ENCODE measurements around the gene GAL3ST3.
"Not testable (repeated sequence)": the region's sequence is repeated elsewhere in the genome, so short reads cannot be mapped to it uniquely, and the experiment has no call there.

Gene GAL3ST3

DNA sequence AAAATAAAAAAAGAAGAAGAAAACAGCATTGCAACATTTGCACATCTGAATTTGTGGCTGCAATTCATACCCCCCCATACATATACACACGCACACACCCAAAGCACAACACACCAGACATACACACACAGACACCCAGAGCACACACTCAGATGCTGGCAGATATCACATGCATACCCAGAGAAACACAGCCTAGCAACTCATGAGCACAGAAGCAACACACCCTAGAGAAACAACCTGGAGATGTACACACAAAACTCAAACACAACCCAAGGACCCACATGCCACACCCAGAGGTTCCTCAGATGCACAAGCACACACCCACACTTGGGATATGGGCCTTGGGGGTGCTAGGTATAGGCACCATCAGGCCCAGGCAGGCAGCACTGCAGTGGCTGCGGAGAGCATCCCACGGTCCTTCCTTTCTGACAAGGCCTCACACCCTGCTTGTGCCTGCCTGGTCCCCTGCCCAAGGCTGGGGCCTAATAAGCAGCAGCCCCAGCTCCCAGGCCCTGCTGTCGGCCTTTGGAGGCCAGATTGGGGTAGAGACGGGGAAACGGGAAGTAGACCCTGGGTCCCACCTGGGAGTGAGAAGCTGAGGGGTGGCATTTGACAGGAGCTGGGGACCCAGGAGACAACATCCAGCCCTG is 34.0 kb downstream of the GAL3ST3 start:
- DNase-seq: no peak

DNA sequence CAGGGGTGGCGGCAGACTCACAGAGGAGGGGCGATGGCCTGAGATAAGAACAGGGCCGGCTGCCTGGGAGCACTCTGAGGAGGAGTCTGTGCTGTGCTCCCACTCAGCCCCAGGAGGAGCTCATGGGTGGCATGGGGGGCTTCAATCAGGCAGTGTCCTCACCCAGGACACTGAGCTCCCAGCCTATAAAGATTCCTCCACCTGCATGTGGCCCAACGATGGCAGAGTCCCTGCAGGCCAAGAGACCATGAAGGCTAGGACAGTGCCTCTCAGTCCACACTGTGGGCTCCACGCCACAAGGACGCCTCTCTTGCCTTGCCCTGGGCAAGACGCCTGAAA is 35.2 kb downstream of the GAL3ST3 start:
- no peak for DNase-seq

DNA sequence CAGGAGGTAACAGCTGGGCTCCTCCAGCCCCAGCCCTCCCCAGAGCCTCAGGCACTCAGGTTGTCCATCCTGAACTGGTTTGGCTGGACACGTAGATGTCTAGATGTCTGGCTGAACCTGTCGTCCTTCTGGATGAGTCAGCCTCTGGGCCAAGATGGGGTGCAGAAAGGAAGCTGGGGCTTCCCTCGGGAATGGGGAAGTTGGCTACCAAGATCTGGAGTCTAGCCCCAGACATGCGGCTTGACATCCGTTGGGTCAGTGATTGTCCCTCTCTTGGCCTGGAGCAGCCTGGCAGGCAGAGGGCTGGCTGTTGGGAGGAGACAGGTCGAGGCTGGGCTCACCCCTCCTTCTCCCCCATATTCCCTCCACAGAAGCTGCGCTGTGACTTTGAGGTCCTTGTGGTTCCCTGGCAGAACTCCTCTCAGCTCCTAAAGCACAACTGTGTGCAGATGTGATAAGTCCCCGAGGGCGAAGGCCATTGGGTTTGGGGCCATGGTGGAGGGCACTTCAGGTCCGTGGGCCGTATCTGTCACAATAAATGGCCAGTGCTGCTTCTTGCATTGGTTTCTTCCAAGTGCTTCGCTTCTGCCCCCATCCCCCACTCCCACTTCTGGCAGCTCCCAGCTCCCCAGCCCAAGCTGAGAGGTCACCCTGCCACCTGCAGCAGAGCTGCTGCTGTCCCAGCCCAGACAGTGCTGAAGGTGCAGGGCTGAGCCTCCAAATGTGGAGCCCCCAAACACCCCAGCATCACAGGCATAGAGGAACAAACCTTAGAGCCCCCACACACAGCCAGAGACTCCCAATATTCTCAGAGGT is 35.8 kb downstream of the GAL3ST3 start:
- peak in 1 of 56 donors; percentile 5 for DNase-seq

DNA sequence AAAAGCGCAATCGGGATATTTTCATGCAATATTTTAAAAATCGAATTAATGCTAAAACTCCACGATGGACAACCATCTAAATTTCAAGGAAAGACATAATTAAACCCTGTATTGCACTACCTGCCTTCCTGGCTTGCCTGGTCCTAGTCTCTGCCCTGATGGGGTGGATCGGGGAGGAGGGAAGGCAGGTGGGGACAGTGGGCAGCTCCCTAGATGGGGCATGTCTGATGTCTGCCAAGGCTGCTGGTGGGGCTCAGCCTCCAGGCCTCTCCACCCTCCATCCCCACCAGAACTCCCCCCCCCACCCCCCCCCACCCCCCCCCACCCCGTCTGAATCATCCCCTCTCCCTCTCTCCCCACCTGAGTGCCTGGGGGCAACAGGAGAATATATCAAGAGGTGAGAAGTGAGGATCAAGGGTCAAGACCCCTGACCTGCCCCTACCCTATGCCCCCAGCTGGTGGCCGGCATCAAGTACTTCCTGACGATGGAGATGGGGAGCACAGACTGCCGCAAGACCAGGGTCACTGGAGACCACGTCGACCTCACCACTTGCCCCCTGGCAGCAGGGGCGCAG is 36.5 kb downstream of the GAL3ST3 start:
- no peak for DNase-seq

DNA sequence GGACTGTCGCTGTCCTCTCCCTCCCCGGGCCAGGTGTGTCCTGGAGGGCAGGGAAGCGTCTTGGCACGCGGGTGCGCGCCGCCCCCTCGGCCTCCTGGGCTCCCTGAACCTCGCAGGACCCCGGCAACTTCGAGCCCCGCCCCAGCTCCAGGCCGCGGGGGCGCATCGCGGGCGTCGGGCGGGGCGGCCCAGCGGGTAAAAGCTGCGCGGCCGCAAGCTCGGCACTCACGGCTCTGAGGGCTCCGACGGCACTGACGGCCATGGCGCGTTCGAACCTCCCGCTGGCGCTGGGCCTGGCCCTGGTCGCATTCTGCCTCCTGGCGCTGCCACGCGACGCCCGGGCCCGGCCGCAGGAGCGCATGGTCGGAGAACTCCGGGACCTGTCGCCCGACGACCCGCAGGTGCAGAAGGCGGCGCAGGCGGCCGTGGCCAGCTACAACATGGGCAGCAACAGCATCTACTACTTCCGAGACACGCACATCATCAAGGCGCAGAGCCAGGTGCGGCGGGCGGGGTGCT is 37.1 kb downstream of the GAL3ST3 start, which contains the start of gene CST6:
Gene CST6, plus strand, starts transcription at position 224 of the 519 bp plus-strand sequence. Its CDS starts 37 bp downstream, at position 261.
- DNase-seq: no peak

DNA sequence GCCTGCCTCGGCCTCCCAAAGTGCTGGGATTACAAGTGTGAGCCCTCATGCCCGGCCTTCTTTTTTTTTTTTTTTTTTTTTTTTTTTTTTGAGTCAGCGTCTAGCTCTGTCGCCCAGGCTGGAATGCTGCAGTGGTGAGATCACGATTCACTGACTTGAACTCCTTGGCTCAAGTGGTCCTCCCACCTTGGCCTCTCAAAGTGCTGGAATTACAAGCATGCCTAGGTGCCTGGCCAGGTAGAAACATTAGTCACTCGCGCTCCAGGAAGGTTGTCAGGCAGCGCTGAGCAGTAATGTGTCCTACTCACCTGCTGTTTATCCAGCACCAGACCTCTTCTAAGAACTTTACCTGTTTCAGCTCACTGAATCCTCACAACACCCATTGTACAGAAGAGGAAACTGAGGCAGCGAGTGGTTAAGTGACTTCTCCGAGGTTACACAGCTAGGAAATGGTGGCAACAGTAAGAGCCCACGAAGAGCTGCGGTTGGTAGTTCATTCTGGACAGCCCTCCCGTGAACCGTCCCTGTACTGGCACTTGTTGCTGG is 37.6 kb downstream of the GAL3ST3 start:
- no peak for DNase-seq

DNA sequence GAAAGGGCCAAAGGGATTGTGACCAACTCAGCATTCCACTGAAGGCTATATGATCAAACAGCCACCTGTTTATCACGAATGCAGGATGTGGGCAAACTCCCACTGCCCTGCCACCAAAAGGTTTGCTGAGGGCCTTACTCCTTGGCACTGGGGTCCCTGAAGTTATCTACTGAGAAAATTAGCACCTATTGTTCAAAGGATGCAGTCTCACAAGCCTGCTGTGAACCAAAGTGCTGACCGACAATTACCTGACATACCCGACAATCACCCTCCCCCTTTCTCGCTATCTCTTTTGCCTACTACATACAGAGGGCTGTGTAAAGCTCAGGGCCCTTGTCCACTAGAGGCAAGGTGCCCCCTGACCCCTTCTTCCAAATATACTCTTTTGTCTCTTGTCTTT is 38.9 kb downstream of the GAL3ST3 start:
- not testable (repeated sequence) for DNase-seq

DNA sequence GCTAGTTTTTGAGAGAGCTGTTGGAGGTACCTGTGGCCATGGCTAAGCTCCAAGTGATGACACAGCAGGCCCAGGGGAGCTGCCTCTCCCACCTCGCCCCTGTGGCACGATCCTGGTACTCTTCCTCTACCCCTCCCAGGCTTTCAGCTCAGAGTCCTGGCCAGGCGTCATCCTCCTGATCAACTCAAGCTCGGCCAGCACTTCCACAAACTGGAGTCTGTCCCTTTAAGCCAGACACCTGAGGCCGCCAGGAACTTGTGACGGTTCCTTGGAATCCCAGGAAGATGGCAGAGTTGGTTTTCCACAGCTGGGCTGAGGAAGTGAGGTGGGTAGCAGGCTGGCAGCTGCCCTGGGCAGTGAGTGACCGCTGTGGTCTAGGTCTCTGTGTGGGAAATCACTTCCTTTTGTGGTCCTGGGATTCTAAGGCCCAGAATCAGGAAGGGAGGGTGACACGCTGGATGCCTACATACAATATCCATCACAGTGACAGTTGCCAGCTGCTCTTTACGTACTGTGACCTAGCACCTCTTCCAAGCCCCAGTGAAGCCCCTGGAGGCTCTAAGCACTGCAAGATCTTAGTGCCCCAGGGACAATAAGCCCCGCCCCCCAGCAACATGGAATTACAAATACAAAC is 40.4 kb downstream of the GAL3ST3 start:
- no peak for DNase-seq

DNA sequence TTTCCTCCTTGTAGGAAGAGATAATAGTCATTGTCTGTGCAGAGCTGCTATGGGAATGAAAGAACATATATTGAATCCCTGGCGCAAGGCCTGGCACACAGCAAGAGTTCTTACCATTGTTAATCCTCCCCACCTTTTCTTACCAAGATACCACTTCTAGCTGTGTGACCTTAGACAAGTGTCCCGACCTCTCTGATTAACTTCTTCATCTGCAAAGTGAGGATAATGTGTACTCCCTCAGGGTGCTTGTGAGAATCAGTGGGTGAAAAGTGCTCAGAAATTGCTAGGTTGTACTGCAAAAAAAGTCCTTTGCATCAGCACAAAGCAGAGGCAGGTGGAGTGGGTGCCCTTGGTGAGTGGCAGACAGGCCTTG is 40.9 kb downstream of the GAL3ST3 start:
- DNase-seq: no peak

DNA sequence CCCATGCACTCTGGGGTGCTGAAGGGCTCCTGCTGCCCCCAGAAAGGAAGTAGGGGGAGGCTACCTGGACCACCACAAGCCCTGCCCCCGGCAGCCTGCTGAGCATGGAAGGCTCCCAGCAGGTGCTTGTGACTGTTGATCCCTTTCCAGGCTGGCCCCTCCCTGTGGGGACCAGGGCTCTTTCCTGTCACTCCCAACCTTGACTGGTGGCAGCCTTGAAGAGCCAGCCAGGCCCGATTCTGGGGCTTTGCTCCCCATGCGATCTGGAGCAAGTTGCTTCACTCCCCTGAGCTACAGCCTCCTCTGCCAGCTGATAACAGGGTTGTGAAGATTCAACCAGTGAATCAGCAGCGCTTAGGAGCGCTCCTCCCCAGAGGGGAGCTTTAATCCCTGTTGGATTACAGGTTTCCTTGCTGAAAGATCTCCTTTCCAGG is 41.7 kb downstream of the GAL3ST3 start:
- no peak for DNase-seq

DNA sequence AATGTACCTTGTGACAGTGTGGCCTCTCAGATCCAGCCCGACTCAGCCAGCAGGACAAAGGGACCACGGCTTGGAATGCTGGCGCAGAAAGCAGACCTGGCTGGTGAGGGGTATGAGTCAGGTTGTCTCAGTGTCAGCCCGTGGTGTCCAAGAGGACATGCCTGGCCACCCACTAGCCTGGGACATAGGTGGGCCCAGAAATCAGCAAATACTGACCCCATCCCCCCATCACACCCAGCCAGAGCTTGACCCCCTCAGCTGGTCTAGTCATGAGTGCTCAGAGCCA is 42.1 kb downstream of the GAL3ST3 start:
- no peak for DNase-seq

DNA sequence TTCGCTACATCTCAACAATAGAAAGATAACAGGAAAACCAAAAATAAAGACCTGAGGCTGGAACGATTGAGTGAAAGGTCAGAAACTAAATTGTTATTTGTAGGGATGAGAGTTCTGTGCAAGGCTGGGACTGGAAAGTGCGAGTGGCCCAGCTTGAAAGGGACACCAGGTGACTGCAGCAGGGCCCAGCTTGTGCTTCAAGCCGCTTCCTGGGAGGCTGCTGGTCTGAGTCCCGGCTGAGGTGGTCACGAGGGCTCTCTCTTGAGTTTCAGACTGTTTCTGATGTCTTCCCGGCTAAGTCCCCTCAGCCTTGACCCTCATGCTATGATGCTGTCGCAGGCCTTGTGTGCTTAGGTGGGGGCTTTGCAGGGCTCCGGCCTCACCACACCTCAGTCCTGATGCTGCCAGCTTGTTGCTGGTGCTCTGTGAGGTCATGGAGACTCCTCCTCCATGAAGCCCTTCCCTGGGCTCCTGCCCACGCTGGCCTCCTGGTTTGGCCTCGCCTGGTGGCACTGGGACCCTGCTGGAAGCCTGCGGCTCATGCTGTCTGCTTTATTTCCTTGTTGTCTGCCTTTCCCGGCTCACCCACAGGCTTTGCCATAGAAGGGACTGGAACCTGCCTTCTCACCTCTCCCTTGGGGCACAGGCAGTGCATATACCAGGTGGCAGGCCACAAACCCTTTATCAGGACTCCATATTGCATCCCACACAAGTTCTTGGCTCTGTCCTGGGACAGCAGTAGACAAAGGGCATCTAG is 42.6 kb downstream of the GAL3ST3 start:
- no peak for DNase-seq

DNA sequence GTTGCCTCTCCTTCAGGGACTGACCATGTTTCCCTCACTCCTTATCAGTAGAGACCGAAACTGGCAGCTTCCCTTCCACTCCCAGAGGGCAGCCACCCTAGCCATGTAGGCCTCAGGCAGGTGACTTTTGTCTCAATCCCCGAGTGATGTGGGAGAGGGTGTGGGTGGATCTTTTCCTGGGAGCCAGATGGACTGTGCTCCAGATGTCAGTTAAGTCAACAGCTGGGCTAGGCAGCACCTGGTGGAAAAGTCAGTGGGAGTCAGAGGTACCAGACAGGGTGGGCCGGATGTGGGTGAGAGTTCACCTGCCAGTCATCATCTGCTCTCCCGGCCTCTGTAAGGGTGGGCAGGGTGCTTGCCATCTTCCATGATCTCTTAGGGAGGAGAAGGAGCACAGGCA is 44.8 kb downstream of the GAL3ST3 start:
- no peak for DNase-seq

DNA sequence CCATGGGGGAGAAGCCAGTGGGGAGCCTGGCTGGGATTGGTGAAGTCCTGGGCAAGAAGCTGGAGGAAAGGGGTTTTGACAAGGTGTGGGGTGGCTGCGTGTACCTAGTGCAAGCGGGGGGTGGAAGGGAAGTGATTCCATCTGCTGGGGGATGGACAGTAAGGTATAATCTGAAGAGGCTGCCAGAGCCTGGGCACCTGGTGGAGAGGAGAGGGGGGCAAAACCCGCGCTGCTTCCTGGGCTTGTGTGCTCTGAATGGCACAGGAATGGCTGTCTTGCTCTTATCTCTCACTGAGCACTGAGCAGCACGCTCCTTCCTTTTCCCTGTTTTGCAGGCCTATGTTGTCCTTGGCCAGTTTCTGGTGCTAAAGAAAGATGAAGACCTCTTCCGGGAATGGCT is 45.7 kb downstream of the GAL3ST3 start:
- DNase-seq: no peak

DNA sequence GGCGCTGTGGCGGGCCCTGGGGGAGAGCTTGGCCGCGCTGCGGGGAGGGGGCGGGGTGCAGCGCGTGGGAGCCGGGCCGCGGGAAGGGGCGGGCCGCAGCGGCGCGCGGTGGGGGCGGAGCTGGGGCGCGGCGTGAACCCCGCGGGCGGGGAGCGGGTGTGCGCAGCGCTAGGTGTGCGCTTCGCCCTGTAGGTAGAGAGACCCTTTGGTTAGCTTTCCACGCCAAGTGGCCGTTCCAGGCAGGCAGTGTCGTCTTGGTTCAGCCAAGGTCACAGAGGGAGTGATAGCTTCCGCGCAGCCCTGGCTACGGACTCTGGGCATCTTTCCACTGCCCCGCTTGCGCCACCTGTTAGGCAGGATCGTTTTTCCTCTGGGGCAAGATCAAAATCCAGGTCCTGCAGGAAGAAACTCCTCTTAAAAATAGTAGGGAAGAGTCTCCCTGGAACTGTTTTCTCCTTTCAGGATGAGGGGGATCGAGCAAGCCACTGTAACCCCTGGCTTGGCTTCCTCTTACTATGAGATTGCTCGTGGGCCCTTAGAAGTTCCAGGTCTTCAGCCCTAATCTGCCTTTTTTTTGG is 46.2 kb downstream of the GAL3ST3 start:
- peak in 9 of 56 donors; percentile 52 to 80 (median 69) for DNase-seq

DNA sequence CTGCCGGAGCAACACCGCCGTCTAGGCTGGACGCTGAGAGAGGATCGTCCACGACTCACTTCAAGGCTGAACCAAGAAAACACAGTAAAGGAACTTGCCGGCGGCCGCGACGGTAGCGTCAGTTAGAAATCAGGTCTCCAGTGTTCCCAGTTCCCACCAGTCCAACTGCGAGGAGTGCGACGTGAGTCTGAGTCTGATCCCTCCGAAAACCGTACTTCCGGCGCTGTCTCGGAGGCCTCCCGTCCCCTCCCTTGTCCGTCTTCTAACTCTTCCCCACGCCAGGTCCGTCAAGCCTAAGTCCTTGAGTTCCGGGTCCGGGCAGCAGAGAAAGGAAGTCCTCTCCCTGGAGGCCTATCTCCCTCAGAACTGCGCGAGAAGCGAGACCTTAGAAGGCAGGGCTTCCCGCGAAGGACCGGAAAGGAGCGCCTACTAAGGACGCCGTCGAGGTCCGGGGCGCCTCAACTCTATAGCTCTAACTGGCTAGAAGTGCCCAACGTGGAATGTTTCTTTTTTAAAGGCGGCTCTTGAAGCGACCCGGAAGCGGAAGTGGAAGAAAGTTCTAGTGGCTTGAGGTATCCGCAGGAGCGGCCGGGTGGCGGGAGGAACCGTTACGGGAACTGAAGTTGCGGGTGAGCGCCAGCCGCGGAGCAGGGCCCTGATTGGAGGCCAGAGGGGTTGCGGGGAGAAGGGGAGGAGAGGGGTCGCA is 46.9 kb downstream of the GAL3ST3 start, which contains the start of the genes BANF1 and EIF1AD:
Gene BANF1, plus strand, starts transcription at position 562 of the 706 bp plus-strand sequence. CDS start 748 bp downstream, outside the sequence.
Gene EIF1AD, minus strand, starts transcription at position 216 of the 706 bp plus-strand sequence. CDS start 1,768 bp downstream, outside the sequence.
- peak in 55 of 56 donors; percentile 79 to 100 (median 97) for DNase-seq

DNA sequence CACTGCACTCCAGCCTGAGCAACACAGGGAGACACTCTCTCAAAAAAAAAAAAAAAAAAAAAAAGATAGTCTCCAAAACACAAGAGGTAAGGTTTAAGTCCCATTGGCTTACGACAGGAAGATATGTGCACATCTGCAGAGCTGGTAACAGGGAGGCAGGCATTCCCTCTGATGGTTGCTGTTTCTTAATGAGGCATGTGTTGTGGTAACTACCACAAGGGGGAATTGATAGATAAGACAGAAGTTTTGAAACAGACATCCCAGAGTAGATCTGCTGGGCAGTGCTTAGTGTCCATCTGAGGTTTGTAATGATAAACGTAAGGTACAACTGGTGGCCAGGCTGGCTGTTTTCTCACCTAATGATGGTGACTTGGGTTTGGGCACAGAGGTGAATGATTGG is 51.7 kb downstream of the GAL3ST3 start:
- no peak for DNase-seq

DNA sequence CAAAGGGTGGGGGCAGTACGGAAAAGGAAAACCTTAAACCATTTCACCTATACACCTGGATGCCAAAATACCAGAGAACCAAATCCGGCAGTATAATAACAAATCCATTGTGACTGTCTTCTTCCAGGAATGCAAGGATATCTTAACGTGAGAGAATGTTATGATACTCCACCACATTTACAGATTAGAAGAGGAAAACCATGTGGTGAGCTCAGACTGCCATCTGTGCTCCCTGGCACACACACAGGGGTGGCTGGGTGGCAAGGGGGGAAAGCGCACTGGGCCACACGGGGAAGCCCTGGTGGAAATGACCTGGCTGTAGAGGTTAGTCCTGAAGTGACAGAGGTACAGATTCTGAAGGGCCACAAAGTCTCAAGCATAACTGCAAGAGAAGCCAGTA is 56.9 kb downstream of the GAL3ST3 start:
- DNase-seq: no peak
